ENCODE data around the gene SLC17A8.

- no peak for TF ChIP-seq PATZ1 (CRISPR knock-in tag; IDR thresholded peaks at IDR 0.05; ENCODE audit: borderline replicate concordance)
- TF ChIP-seq TSHZ2 (CRISPR knock-in tag; IDR thresholded peaks at IDR 0.05), result no peak
- no peak for TF ChIP-seq CSDC2 (CRISPR knock-in tag; IDR thresholded peaks at IDR 0.05)
- TF ChIP-seq PPARA (CRISPR knock-in tag; IDR thresholded peaks at IDR 0.05; ENCODE audit: borderline replicate concordance), result no peak
- TF ChIP-seq ISL1 (CRISPR knock-in tag; IDR thresholded peaks at IDR 0.05), result no peak
- no peak for TF ChIP-seq CSRNP3 (CRISPR knock-in tag; IDR thresholded peaks at IDR 0.05)
- TF ChIP-seq ZFP30 (CRISPR knock-in tag; IDR thresholded peaks at IDR 0.05), result no peak
- no peak for TF ChIP-seq ARNTL (CRISPR knock-in tag; IDR thresholded peaks at IDR 0.05; ENCODE audit: borderline replicate concordance, low read depth)
- no peak for TF ChIP-seq CREB5 (CRISPR knock-in tag; IDR thresholded peaks at IDR 0.05; ENCODE audit: low read depth)
- no peak for TF ChIP-seq TOX (CRISPR knock-in tag; IDR thresholded peaks at IDR 0.05; ENCODE audit: borderline replicate concordance)
- no peak for TF ChIP-seq ZFP3 (CRISPR knock-in tag; IDR thresholded peaks at IDR 0.05)
- no peak for TF ChIP-seq SNAI2 (CRISPR knock-in tag; IDR thresholded peaks at IDR 0.05)
- no peak for TF ChIP-seq ZNF565 (CRISPR knock-in tag; conservative IDR thresholded peaks at IDR 0.05; ENCODE audit: low read depth)
- no peak for TF ChIP-seq ZNF8 (CRISPR knock-in tag; IDR thresholded peaks at IDR 0.05)
Observed at GRCh38 chr12:100461330-100461973, 104.6 kb downstream of the SLC17A8 start.

All from SK-N-SH treated with all-trans-retinoic acid at 6 μM for 48 hours (cell line).